GM18526 (cell line): ENCODE measurements around the gene DSC2.

Source experiments
- POLR2A ChIP-seq: IDR thresholded peaks from 3 replicates; pipeline ENCODE4 v1.6.1; 2011; ENCODE audit not compliant: insufficient read length; ENCODE audit errors: extremely low read depth

Gene DSC2

DNA sequence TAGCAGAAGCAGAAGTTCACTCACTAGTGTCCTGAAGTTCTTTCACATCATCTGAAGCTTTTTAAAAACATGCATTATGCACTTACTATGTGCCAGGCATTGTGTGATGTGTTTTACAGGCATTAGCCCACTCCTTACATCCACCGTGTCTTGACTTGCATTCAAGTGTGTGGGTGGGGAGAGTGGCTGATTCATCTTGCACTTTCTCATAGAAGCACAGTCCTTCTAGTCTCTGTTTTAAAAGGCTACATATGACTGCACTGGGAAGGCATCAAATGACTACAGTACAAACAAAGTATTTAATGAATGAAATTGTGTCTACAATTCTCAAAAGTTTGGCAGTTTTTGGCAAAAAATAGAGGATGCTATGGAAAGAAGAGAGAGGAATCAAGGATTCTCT, 38.1 kb downstream of the DSC2 start:
- no peak for TF ChIP-seq POLR2A

DNA sequence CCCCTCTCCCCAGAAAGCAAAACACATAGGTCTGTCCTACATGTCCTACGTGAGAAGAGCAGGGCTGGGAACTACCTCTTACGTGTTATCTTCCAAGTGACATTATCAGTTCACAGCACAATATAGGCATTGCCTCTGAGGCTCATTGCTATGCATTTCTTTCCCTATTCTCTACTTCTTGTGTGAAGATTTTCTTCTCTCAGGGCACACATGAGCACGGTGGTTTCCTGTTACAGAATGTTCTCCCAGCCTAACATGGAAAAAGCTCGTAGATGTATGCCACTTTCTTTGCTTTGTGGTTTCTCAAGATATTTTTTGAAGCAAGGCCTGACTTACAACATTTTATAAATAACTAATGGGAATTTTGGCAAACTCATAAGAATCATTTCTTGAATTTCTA, 40.3 kb downstream of the DSC2 start:
- no peak for TF ChIP-seq POLR2A

DNA sequence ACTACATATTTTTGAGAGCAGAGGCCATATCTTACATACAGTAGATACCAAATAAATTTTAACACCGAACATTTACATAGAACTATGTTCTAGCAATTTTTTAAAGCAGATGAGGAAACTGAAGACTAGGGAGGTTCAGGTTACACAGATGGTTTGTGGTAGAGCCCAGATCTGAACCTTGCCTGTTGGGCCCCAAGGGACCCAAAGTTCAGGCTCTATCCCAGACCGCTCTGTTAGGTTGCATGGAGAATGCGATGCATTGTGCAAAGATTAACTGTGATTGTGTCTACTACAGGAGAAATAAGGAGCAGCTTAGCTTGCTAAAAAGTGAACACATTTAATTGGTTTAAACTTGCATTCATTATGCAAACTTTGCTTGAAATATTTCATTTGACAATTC, 43.3 kb downstream of the DSC2 start:
- TF ChIP-seq POLR2A, result no peak

DNA sequence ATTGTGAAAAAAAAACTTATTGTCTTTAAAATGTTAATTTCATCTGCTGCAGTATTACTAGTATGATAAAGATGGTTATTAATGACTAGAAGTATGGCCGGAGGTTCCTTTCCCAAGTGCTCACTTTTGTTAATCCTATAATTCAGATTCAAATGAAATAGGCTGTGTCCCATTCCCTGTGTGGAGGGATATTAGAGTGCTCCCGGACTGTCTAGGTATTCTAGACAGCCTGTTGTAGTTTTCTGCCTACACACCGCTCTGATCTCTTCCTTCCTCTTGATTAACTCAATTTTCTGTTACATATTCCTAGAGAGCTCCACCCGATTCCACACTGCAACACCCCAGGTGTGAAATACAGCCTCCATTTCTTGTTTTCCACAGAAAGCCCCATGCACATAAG, 44.3 kb downstream of the DSC2 start:
- no peak for TF ChIP-seq POLR2A

DNA sequence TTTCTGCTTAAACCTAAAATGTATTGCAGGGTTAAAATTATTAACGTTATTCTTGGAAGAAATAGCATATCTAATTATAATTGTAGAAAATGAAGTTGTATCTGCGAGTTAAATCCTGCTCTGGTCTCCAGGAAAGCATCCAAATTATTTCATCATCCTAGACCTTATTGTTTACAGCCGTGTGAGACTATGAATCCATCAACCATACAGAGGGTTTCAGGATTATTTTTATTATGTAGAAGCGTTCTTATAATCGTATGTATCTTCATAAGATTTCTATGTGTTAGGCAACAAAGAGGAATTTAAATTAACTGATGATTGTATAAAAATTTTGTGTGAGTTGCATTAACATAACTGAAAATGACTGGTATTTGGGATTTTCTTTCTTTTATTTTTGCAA, 45.2 kb downstream of the DSC2 start:
- TF ChIP-seq POLR2A, result no peak

DNA sequence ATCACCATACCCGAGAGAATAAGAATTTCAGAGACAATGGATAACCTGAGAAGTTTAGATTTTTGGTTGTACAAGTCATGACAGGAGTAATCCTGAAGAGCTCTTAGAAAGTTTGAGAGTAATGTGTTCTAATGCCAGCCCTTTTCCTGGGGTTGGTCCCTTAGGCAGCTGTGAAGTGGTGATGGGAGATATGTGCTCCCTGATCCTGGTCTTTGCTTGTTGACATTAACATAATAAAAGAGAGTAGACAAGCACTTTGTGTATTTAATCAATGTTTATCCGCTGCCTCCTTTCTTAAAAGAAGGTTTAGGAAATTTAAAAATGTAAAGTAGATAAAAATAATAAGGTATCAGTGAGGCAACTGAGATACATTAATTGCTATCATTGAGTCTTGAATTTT, 45.9 kb downstream of the DSC2 start:
- no peak for TF ChIP-seq POLR2A

DNA sequence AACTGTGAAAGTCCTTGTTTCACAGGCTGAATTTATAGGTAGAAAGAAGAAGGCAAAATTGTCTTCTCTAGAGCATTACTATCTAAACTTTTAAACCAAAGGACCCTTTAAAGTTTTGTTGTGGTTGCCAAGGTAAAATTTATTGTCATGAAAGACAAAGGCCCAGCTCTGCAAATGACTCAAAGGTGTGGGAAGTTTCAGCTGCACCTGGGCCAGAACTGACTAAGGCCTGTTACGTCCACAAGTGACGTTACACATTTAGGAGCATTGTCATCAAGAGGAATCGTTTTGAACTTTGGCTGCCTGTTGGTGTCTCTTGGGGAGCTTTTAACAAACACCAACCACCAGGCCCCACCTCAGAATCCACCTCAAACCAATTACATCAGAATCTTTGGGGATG, 51.6 kb downstream of the DSC2 start:
- no peak for TF ChIP-seq POLR2A

DNA sequence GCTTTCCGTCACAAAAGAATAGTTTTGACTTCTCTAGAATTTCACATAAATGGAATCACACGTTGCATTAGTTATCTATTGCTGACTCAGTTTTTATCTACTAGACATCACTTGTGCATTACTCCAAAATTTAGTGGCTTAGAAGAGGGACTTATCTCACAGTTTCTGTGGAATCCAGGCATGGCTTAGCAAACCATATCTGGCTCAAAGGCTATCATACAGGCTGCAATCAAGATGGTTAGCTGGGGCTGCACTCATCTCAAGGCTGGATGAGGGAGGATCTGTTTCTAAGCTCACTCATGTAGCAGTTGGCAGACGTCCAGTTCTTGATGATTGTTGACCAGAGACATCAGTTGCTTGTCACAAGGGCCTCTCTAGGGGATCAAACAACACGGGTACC, 53.0 kb downstream of the DSC2 start:
- no peak for TF ChIP-seq POLR2A

DNA sequence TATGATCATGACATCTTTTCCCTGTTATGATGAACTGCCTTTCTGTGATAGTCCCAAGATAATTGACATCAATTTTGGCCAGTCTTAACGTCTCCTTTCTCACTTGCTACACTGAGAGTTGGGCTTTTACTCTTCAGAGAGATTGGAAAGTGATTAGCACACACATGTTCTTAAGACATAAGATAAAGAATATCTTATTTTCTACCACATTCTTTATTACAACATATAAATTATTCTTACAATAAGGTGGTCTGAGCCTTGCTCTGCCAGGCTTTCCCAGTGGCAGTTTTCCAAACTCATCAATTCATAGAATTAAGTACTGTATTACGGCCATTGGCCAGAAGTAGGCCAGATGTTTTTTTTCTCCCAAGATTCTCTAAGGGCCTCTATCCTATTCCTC, 54.0 kb downstream of the DSC2 start:
- TF ChIP-seq POLR2A, result no peak

DNA sequence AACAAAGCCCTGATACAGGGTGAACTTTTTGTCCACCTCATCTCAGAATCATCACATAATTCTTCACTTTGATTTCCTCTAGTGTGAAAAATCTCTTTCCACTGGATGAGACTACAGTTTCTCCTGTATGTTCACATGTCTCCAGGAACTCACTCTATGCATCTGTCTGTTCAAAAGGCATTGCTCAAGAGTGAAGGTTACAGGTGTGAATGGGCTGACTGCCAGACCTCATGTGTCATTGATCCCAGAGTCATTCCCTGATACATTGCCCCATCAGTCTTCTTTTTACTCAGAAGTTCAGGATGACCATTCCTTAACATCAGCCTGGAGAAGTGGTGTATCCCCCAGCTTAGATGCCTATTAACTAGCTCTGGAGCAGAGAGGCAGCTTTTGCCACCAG, 55.3 kb downstream of the DSC2 start:
- no peak for TF ChIP-seq POLR2A

DNA sequence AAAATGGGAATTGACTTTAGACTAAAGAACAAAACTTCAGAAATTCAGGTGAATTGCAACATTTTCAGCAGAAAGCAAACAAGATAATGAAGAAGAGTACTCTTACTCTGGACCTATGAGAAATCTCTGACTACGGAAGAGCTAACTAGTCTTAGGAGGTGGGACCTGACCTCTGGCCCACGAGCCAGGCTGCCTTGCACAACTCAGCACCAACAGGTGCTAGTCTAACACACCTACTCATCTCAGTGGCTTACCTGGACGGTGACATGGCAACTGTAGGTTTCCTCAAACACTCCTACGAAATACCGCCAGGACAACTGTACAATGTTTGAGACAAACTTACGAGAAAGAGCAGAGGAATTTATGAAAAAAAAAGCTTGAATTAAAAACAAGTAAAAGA, 56.6 kb downstream of the DSC2 start:
- no peak for TF ChIP-seq POLR2A

DNA sequence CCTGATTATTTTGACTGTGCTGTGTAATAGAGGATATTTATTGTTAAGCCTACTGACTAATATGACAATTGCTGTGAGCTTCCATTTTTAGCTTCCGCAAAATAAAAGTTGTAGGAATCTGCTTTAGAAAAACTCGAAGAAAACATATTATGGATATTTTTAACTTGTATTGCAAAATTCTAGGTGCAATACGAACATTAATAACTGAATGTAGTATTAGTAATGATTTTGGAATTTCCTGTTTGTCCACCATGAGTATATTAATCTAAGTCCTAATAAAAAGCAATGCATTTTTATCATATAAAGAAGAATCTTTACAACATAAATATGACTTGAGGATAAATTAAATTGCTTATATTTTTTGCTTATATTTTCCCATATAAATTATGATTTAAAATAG, 57.3 kb downstream of the DSC2 start:
- no peak for TF ChIP-seq POLR2A

DNA sequence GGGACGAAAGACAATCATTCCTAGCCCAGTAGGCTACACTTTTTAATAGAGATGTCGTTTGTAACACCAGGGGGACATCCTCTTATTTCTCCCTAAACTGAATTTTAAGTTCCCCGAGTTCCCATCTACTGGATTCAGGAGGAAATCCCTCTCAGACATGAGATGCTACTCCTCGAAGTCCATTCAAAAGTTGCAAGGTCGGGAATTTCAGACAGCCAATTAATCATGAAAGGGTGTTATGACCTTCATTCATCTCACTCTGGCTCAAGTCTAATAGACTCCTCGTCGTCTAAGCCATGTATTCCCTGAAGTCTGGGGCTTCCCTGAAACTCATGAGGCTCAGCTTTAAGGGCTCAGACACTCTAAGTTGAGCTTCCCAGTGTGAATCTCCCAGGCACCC, 58.5 kb downstream of the DSC2 start:
- no peak for TF ChIP-seq POLR2A

DNA sequence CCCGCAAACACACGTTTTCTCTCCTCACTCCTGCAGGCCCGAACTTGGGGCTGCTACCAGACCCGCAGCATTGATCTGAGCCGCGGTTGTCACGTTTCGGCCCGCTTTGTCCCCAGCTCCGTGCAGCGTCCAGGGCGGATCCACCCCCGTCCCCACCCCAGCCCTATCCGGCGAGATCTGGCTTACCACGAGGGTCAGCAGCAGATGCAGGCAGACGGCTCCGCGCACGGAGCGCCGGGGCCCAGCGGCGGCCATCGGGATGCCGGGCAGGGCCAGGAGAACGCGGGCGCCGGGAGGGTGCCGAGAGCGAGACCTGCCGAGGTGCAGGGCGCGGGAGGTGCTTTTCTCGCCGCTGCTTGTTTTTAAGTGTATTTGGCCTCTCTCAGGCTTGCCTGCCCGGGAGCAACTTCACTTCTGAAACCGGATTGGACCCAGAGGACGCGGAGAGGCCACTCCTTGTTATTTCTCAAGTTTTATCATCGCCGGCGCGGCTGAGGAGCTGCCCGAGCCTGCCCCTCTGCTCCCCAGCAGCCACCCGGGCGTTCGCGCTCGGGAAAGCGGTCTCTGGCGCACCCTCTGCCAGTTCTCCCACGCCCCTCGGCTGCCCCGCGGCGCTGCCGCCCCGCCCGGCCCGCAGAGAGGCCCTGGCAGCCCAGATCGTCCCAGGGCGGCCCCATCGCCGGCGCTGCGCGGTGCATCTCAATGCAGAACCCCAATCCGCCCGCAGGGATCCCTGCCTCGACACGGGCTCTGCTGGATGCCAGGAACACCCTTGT, 59.6 kb downstream of the DSC2 start, which contains the start of gene DSC3:
Gene DSC3 (minus strand): TSS at position 337 of the 776 bp plus-strand sequence. CDS start 82 bp downstream, at position 255.
- no peak for TF ChIP-seq POLR2A

DNA sequence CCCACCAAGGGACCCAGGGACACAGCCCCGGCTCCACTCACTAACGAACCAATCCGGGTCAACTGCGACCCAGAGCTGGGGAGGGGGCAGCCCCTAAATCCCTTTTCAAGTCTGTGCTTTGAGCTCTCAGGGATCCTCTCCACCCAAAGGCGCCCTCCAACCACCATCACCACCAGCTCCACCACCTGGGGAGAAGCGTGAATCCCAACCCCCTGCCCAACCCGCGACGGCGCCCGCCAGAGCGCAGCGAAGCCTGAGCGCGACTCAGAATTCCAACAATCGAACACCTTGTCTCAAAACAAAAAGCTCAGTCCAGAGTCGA, 60.2 kb downstream of the DSC2 start:
- no peak for TF ChIP-seq POLR2A

DNA sequence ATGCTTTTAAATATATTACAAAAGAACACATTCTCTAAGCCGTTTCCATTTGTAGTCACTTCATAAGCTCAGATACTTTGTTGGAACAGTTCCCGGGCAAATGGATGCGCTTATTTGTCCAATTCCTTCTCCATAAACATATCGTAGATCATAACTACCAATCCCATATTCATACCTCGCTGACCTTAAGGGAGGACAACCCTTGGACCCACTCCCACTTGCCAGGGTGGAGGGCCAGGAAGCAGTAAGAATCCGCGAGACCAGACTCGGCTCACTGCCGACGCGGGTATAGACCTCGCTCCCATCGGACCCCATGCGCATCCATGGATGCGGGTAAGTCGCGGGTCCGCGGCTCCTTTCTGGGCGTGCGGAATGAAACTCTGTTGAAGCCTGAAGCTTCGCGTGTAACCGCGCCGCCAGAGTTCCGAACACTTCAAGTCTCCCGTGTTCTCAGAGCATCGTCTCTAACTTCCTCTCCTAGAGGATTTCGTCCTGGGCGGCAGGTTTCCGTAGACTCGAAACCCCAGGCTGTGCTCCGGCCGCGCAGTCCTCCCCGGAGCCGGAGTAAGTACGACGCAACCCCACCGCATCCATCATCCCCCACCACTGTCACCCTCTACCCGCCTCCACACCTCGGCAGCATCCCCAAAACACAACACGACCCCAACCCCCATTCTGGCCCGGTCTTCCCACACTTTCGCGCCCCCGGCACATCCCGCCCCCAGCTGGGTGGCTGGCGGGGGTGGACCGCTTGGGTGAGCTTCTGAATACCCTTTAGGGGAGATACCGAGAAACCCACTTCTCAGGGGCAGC, 60.7 kb downstream of the DSC2 start:
- TF ChIP-seq POLR2A, result no peak
